Testis (tissue), 2 donors: ENCODE measurements around the gene LYPD6B.

ENCODE experiments used
- CTCF ChIP-seq, 3 experiments: fragments of 450-650 bp in 2 of 3; fragments of 200-600 bp in 1 of 3; sonication (generic) in 1 of 3; IDR thresholded peaks; one replicate each; pipeline ENCODE4 v1.5.1; 2016 to 2019; ENCODE audit warnings: antibody characterized with exemption in 3 of 3, mild to moderate bottlenecking in 2 of 3, moderate library complexity in 1 of 3
- POLR2A ChIP-seq: fragments of 450-650 bp; IDR thresholded peaks from one replicate; pipeline ENCODE4 v1.6.1; 2017; ENCODE audit warnings: antibody characterized with exemption, mild to moderate bottlenecking, moderate library complexity

- TF ChIP-seq CTCF (IDR thresholded peaks at IDR 0.05) (no peak), POLR2A (no peak)
These were observed 10.6 kb downstream of the LYPD6B start for GRCh38 chr2:149049142-149049541.
